Gastrocnemius medialis (tissue), 4 donors: ENCODE measurements around the gene SLC2A2. TPM values are rescaled to one million over a fixed set of nuclear protein-coding genes. Genes with fewer than 3 reads are reported as not detected.

Experiments used
- ATAC-seq, 2 donors: fragments of 150-250 bp; one replicate each; pipeline ENCODE4 v1.9.1; 2016
- DNase-seq, 2 donors: peaks; one replicate each; pipeline ENCODE4 v3.0.0-alpha.2; 2019
- H3K27ac ChIP-seq, 4 donors: fragments of 200-600 bp; sonication (generic); 1 replicate in 1 of 4; 2 replicates in 3 of 4; pipeline ENCODE4 v1.5.1; 2016 to 2018; ENCODE audit warnings: mild to moderate bottlenecking in 2 of 4, moderate library complexity in 1 of 4
- H3K27me3 ChIP-seq, 3 donors: fragments of 200-600 bp; sonication (generic) in 2 of 3; 1 replicate in 1 of 3; 2 replicates in 2 of 3; pipeline versions ENCODE4 v1.5.1 to v1.6.0; 2016 to 2019; ENCODE audit warnings: mild to moderate bottlenecking in 1 of 3, moderate library complexity in 1 of 3
- H3K36me3 ChIP-seq, 2 donors: fragments of 200-600 bp; sonication (generic) in 1 of 2; one replicate each; pipeline ENCODE4 v1.5.1; 2017 to 2018
- H3K4me1 ChIP-seq, 2 donors: fragments of 200-600 bp; sonication (generic) in 1 of 2; one replicate each; pipeline ENCODE4 v1.5.1; 2016 to 2017; ENCODE audit warnings: mild to moderate bottlenecking in 2 of 2
- H3K4me3 ChIP-seq, 4 donors: fragments of 200-600 bp; sonication (generic) in 3 of 4; 1 replicate in 1 of 4; 2 replicates in 3 of 4; pipeline ENCODE4 v1.5.1; 2016 to 2019; ENCODE audit warnings: mild to moderate bottlenecking in 2 of 4
- H3K9me3 ChIP-seq, 3 donors: fragments of 200-600 bp; sonication (generic) in 2 of 3; 1 replicate in 1 of 3; 2 replicates in 2 of 3; pipeline ENCODE4 v1.5.1; 2016 to 2019
- POLR2A ChIP-seq, 2 donors: fragments of 450-650 bp; IDR thresholded peaks; one replicate each; pipeline ENCODE4 v1.6.1; 2017; ENCODE audit warnings: antibody characterized with exemption in 2 of 2, mild to moderate bottlenecking in 2 of 2, moderate library complexity in 2 of 2
- in situ Hi-C, 4 donors: fragments of 200-750 bp; cut with MboI; loops; one replicate each; pipeline versions ENCODE4 v1.15.0 to v1.8.0; 2017; ENCODE audit warnings: low sequenced_read_pairs in 4 of 4
- intact Hi-C: fragments of 100-400 bp; cut with DNase I; formaldehyde crosslinking; loops from one replicate; pipeline ENCODE4 v1.15.1; 2023; ENCODE audit warnings: low total_unique reads
- total RNA-seq, 4 donors: library from RNA; depleted of rRNA; stranded (reverse); fragments of >200 nt; gene quantifications; one replicate each; pipeline versions ENCODE4 v1.1.0 to v1.2.3, GENCODE V29; 2016
- TF ChIP-seq, protein P1 (sequence below), 5 experiments: fragments of 450-650 bp in 3 of 5; fragments of 200-600 bp in 2 of 5; sonication (generic) in 2 of 5; IDR thresholded peaks in 4 of 5; conservative IDR thresholded peaks in 1 of 5; 1 replicate in 4 of 5; 2 replicates in 1 of 5; pipeline ENCODE4 v1.5.1; 2016 to 2019; ENCODE audit warnings: antibody characterized with exemption in 5 of 5, mild to moderate bottlenecking in 3 of 5, moderate library complexity in 3 of 5

Gene SLC2A2
- total RNA-seq, 4 donors from 2014 or later: 0.26 to 0.51 TPM; not detected in 2

DNA sequence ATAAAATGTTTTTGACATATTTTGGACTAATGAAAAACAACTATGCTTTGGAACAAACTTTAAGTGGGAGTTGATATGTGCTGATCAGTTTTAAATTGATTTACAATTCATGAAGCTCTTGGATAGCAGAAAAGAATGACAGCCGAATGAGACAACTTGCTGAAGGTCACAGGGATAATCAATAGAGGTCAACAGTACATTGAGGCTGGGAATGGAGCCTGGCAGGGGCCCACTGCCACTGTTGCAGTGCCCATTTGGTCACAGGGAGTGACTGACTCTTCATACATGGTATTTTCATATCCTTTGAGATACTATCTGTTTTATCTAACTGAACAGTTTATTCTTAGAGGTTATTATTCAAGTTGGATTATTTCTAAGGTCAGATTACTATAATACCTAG, 59.4 kb downstream of the SLC2A2 start:
- DNase-seq (no peak), ATAC-seq (no peak)
- Histone ChIP-seq H3K27me3 (no peaks in the 10 kb centered on the region), H3K36me3 (no peaks in the 10 kb centered on the region), H3K9me3 (no peaks in the 10 kb centered on the region), H3K4me1 (no peaks in the 10 kb centered on the region), H3K4me3 (no peak overlapping the region), H3K27ac (no peak overlapping the region)
- TF ChIP-seq POLR2A (IDR thresholded peaks at IDR 0.05): no peak
- TF ChIP-seq, protein P1, sequence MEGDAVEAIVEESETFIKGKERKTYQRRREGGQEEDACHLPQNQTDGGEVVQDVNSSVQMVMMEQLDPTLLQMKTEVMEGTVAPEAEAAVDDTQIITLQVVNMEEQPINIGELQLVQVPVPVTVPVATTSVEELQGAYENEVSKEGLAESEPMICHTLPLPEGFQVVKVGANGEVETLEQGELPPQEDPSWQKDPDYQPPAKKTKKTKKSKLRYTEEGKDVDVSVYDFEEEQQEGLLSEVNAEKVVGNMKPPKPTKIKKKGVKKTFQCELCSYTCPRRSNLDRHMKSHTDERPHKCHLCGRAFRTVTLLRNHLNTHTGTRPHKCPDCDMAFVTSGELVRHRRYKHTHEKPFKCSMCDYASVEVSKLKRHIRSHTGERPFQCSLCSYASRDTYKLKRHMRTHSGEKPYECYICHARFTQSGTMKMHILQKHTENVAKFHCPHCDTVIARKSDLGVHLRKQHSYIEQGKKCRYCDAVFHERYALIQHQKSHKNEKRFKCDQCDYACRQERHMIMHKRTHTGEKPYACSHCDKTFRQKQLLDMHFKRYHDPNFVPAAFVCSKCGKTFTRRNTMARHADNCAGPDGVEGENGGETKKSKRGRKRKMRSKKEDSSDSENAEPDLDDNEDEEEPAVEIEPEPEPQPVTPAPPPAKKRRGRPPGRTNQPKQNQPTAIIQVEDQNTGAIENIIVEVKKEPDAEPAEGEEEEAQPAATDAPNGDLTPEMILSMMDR (IDR thresholded peaks at IDR 0.05 in 4 of 5, conservative IDR thresholded peaks at IDR 0.05 in 1 of 5): no peak
- intact Hi-C loops: no loop called here
- in situ Hi-C loops: loop anchor here (10.0 to 25.0 kb wide), 2 partner anchors 595 to 598 kb away; no protein-coding TSS in a partner anchor

DNA sequence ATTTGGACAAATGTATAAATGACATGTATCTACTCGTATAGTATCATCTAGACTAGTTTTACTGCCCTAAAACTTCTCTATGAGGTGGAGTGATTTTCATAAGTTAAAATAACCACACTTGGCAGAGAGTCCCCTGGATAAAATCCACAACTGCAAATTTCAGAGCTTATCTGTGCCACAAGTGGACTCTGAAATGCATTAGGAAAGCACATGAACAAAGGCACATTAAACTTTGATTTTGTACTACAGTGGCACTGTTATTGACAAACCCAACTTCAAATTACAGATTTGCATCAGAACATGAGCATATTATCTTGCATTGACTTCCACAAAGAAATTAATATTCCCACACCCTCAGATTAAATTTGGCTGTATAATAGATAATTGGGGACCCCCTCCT, 60.0 kb downstream of the SLC2A2 start:
- TF ChIP-seq POLR2A (IDR thresholded peaks at IDR 0.05): no peak
- TF ChIP-seq, protein P1 (IDR thresholded peaks at IDR 0.05 in 4 of 5, conservative IDR thresholded peaks at IDR 0.05 in 1 of 5): no peak
- Histone ChIP-seq H3K27ac (no peak overlapping the region), H3K9me3 (no peaks in the 10 kb centered on the region), H3K4me3 (no peak overlapping the region), H3K4me1 (no peaks in the 10 kb centered on the region), H3K36me3 (no peaks in the 10 kb centered on the region), H3K27me3 (no peaks in the 10 kb centered on the region)
- ATAC-seq (no peak), DNase-seq (no peak)
- intact Hi-C loops (no loop called here), in situ Hi-C loops (loop anchor here (10.0 to 25.0 kb wide), 2 partner anchors 596 to 598 kb away; no protein-coding TSS in a partner anchor)

DNA sequence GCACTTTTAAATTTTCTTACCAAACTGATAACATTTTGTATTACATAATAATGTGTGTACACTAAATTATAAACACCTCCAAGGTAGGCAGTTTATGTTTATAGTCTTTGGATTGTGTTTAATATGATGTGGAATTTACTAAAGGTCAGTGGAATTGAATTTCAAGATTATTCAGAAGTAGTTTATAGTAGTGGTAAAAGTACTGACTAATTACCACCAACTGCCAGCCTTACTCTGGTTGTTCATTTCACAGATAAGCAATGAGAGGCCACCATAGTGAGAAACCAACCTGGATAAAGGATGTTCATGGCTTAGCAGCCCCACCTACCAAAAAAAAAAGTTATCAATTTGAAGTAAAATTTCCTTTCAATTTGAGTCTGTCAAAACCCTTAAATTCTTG, 64.1 kb downstream of the SLC2A2 start:
- no peak overlapping the region for H3K27ac ChIP-seq
- intact Hi-C loops: loop anchor here (5.0 kb wide), 1 partner anchor 605 kb away; no protein-coding TSS in a partner anchor
- in situ Hi-C loops: loop anchor here (10.0 to 25.0 kb wide), 2 partner anchors 600 to 602 kb away; no protein-coding TSS in a partner anchor
- TF ChIP-seq POLR2A (IDR thresholded peaks at IDR 0.05): no peak
- TF ChIP-seq, protein P1 (IDR thresholded peaks at IDR 0.05 in 4 of 5, conservative IDR thresholded peaks at IDR 0.05 in 1 of 5): no peak
- H3K36me3 ChIP-seq: no peaks in the 10 kb centered on the region
- no peak for ATAC-seq
- H3K4me3 ChIP-seq: no peak overlapping the region
- H3K27me3 ChIP-seq: no peaks in the 10 kb centered on the region
- H3K9me3 ChIP-seq: no peaks in the 10 kb centered on the region
- no peaks in the 10 kb centered on the region for H3K4me1 ChIP-seq
- no peak for DNase-seq

DNA sequence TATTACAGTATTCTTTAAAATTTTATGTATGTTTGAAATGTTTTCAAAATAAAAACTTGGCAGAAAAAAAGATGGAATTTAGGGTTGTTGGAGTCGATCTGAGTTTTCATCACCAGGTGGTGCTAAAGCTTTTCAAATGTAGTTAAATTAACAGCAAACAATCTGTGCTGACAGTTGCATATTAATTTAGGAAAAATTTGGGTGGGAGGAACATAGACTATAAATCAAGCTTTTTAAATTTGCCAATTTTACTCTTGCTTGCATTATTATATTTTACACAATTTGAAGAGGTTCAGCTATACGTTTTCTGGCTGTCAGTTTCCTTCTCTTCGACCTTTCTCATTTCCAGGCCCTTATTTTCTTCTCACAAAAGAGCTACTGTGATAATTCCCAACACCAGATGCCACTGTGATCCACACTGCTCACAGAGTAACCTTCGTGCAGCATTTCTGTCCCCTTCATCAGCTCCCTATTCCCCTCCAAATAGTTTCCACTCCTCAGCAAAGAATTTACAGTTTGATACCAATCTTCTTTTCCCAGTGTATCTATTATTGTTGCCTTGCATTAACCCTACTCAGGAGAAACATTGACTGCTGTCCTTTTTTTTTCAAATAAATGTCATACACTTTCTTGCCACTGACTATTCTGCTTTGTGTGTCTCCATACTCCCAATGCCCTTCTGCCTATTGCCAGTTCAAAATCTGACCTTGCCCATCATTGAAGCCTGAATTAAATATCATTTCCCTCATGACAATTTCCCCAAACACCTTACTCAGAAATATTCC, 64.7 kb downstream of the SLC2A2 start:
- no peak for DNase-seq
- no peak for ATAC-seq
- H3K4me3 ChIP-seq: no peak overlapping the region
- no peak for TF ChIP-seq POLR2A (IDR thresholded peaks at IDR 0.05)
- TF ChIP-seq, protein P1 (IDR thresholded peaks at IDR 0.05 in 4 of 5, conservative IDR thresholded peaks at IDR 0.05 in 1 of 5): peak in 4 of 5 experiments; percentile 36 to 48 (median 43)
- H3K4me1 ChIP-seq: no peaks in the 10 kb centered on the region
- no peaks in the 10 kb centered on the region for H3K36me3 ChIP-seq
- H3K27me3 ChIP-seq: no peaks in the 10 kb centered on the region
- no peak overlapping the region for H3K27ac ChIP-seq
- in situ Hi-C loops (loop anchor here (10.0 to 25.0 kb wide), 2 partner anchors 600 to 603 kb away; no protein-coding TSS in a partner anchor), intact Hi-C loops (loop anchor here (5.0 kb wide), 1 partner anchor 605 kb away; no protein-coding TSS in a partner anchor)
- no peaks in the 10 kb centered on the region for H3K9me3 ChIP-seq
